VCaP (cell line): ENCODE data around the gene KRT36.

ENCODE experiments used
- H3K27ac ChIP-seq: fragments of 450-650 bp; 2 replicates; pipeline ENCODE4 v1.5.1; 2017
- TF ChIP-seq, protein P1 (sequence below): fragments of 450-650 bp; conservative IDR thresholded peaks from 2 replicates; pipeline ENCODE4 v1.5.1; 2017; ENCODE audit warnings: mild to moderate bottlenecking, moderate library complexity

KRT36 gene

DNA sequence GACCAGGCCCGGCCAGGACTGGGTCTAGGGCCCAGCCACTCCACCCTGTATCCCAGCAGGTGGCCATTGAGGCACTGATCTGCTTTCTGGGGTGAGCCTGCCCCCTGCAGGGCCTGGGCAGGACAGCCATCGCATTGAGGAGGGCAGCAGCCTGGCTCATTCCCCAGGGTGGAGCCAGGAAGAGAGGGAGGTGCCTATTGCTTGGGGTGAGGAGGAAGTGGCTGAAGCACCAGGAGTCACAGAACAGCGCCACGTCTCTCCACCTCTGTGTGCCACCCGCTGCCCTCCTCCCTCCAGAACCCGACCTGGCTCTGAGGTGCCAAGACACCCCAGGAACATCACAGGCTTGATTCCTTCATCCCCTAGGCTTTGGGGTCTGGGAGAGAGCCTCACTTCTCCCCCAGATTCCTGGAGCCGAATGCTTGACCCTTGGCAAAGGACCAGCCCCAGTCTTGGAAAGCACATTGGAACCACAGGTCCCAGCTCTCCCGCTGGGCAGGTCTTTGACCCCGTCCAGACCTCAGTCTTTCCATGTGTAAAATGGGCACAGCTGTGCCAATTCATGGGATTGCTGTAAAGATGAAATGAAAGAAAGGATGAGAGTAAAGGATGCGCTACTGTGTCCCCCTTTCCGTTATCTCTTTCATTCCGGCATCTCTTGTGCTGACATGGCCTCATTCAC lies 7.2 kb upstream of the KRT36 start:
- TF ChIP-seq, protein P1, sequence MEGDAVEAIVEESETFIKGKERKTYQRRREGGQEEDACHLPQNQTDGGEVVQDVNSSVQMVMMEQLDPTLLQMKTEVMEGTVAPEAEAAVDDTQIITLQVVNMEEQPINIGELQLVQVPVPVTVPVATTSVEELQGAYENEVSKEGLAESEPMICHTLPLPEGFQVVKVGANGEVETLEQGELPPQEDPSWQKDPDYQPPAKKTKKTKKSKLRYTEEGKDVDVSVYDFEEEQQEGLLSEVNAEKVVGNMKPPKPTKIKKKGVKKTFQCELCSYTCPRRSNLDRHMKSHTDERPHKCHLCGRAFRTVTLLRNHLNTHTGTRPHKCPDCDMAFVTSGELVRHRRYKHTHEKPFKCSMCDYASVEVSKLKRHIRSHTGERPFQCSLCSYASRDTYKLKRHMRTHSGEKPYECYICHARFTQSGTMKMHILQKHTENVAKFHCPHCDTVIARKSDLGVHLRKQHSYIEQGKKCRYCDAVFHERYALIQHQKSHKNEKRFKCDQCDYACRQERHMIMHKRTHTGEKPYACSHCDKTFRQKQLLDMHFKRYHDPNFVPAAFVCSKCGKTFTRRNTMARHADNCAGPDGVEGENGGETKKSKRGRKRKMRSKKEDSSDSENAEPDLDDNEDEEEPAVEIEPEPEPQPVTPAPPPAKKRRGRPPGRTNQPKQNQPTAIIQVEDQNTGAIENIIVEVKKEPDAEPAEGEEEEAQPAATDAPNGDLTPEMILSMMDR: peak; percentile 49
- no peak overlapping the region for H3K27ac ChIP-seq

GRCh38 chr17:41494524-41494923 lies 4.8 kb upstream of the KRT36 start:
- TF ChIP-seq, protein P1: no peak
- H3K27ac ChIP-seq: no peak overlapping the region

GRCh38 chr17:41492771-41493170 lies 3.1 kb upstream of the KRT36 start:
- TF ChIP-seq, protein P1: no peak
- H3K27ac ChIP-seq: no peak overlapping the region

DNA sequence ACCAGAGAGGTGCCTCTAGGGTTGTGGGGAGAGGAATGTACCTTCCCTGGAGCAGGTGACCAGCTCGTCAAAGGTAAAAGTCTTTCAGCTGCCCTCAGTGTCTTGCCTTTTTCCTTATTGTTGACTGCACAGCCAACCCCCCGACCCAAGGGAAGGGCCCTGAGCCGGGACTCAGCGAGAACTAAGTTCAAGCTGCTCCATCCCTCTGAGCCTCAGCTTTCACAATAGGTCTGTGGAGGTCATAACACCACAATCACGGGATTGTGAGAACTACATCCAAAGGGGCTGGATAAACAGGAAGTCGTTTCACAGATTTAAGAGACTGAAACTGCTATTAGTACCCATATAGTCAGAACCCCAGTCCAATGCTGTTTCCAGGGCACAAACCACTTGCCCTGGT lies 2.6 kb upstream of the KRT36 start:
- no peak overlapping the region for H3K27ac ChIP-seq
- TF ChIP-seq, protein P1: no peak

- TF ChIP-seq, protein P1: no peak
- H3K27ac ChIP-seq: peak overlapping the region; percentile 58
These were observed 1.8 kb upstream of the KRT36 start for GRCh38 chr17:41491476-41491875.

DNA sequence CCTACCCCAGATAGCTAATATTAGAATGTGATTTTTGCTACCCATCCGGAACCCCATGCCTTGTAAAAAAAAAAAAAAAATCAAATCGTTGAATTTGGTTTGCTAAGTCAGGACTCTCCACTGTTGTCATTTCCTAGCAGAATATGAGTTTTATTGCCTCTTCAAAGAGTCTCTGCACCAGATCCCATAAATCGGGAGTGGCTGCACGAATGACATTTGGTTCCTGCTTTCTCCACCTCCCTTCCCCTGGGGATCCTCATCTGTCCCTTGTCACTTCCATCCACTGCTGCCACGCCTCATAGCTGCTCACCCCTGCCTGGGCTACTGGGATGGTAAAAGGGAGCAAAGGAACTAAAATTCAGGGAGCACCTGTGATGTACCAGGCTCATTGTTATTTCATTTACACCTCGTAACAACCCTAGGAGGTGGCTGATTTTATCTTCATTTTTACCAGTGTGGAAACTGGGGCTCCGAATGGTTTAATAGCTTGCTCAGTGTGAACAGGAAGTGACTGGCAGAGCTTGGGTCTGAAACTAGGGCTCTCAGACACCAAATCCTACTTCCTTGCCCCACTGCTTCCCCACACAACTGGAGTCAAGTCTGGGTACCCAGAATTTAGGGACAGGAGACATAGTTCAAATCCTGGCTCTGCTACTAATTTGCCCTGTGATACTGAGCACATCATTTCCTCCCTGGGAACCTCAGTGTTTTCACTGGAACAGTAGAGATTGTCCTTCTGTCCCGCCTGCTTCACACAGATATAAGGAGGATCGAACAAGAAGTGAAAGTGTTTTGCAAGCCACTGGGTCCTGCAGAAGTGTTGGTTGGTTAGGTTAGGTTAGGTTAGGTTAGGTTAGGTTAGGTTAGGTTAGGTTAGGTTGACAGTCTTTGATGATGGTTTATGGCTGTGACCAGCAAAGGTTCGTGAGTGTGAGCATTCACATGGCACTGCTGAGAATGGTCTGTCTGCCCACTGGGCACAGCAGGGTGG lies 585 bp upstream of the KRT36 start:
- H3K27ac ChIP-seq: peak overlapping the region; percentile 58
- TF ChIP-seq, protein P1: no peak

DNA sequence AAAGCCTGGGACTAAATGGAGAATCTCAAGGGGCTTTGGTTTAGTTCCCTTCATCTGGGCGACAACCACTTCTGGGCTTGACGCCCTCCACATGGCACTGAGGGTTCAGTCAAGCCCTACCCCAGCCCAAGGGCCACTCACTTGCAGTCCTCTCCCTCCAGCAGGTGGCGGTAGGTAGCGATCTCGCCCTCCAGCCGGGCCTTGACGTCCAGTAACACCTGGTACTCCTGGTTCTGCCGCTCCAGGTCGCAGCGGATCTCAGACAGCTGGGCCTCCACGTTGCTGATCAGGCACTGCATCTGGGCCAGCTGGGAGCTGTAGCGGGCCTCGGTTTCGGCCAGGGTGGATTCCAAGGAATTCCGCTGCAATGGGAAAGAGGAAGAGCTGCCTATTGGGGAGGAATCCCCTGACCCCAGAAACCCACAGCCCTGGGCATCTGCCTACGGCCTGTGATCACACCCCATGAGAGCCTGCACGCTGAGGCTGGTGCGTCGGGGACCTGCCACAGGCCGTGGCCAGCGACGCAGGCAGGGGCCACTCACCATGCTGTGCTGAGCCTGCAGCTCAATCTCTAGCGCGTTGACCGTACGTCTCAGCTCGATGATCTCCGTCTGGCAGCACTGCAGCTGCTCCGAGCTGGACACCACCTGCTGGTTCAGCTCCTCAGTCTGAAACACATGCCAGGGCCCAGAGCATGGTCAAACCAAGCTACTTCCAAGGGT lies 2.7 kb downstream of the KRT36 start:
- H3K27ac ChIP-seq: no peak overlapping the region
- TF ChIP-seq, protein P1: 0 out of 2 replicates have a peak, but pooled peaks have one; percentile 17
